Hepatocyte (in vitro differentiated cells): ENCODE measurements around the gene CELSR1.

ENCODE experiments used
- CTCF ChIP-seq: fragments of 200-600 bp; sonication (generic); IDR thresholded peaks from 2 replicates; pipeline ENCODE4 v1.5.1; 2016; ENCODE audit warnings: antibody characterized with exemption, mild to moderate bottlenecking; ENCODE audit not compliant: poor library complexity
- EZH2 ChIP-seq: fragments of 200-600 bp; sonication (generic); IDR thresholded peaks from 2 replicates; pipeline ENCODE4 v1.6.1; 2016; ENCODE audit warnings: antibody characterized with exemption, mild to moderate bottlenecking, borderline replicate concordance
- EZH2phosphoT487 ChIP-seq: fragments of 200-600 bp; sonication (generic); IDR thresholded peaks from one replicate; pipeline ENCODE4 v1.6.1; 2018; ENCODE audit warnings: antibody characterized with exemption, mild to moderate bottlenecking, low read depth, moderate library complexity; ENCODE audit not compliant: unreplicated experiment, severe bottlenecking

DNA sequence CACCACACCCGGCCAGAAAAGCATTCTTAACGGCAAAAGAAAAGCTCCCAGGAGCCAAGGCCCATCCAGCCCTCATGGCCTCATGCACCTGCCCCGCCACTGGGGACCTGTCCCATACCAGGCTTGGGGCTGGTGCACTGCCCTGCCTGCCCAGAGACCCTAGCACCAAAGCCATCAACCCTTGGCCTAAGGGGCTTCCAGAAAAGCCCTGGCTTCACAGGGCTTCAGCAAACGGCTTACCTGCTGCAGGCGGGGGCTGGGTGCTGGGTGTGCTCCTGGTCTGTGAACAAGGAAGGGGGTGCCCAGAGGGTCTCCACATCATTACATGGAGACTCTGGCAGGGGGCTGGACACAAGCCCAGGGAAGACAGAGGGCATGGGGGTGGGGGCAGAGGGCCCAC lies 89.5 kb downstream of the CELSR1 start:
- no peak for TF ChIP-seq EZH2
- TF ChIP-seq CTCF = no peak
- TF ChIP-seq EZH2phosphoT487 = no peak
